Right forelimb (tissue), 1 donor: ENCODE results near the gene PLA1A.

ENCODE experiments used
- DNase-seq: peaks from one replicate; pipeline ENCODE4 v3.0.0-alpha.2; 2018

Gene PLA1A

GRCh38 chr3:119613201-119613600 is 15.5 kb downstream of the PLA1A start:
- DNase-seq, result no peak

- DNase-seq, result no peak
These were observed 16.2 kb downstream of the PLA1A start for GRCh38 chr3:119613872-119614271.

GRCh38 chr3:119616056-119616455 is 18.4 kb downstream of the PLA1A start:
- no peak for DNase-seq

- DNase-seq, result no peak
These were observed 21.4 kb downstream of the PLA1A start for GRCh38 chr3:119619094-119619493.

- no peak for DNase-seq
These were observed 23.2 kb downstream of the PLA1A start for GRCh38 chr3:119620899-119621298.

- DNase-seq, result no peak
These were observed 26.5 kb downstream of the PLA1A start for GRCh38 chr3:119624002-119624720.

- DNase-seq, result no peak
These were observed 27.9 kb downstream of the PLA1A start for GRCh38 chr3:119625451-119626153.

- DNase-seq, result no peak
These were observed 28.5 kb downstream of the PLA1A start for GRCh38 chr3:119626196-119626595.

- no peak for DNase-seq
These were observed 29.8 kb downstream of the PLA1A start for GRCh38 chr3:119627461-119627860.

- no peak for DNase-seq
These were observed 30.7 kb downstream of the PLA1A start for GRCh38 chr3:119628390-119628789.

- no peak for DNase-seq
These were observed 31.2 kb downstream of the PLA1A start for GRCh38 chr3:119628816-119629445.

GRCh38 chr3:119630128-119630879 is 32.6 kb downstream of the PLA1A start:
- DNase-seq, result no peak

GRCh38 chr3:119630880-119631329 is 33.2 kb downstream of the PLA1A start:
- DNase-seq, result no peak

- no peak for DNase-seq
These were observed 33.8 kb downstream of the PLA1A start for GRCh38 chr3:119631516-119631915.

GRCh38 chr3:119632216-119632615 is 34.5 kb downstream of the PLA1A start:
- no peak for DNase-seq

- DNase-seq, result no peak
These were observed 35.1 kb downstream of the PLA1A start for GRCh38 chr3:119632829-119633228.

- no peak for DNase-seq
These were observed 38.0 kb downstream of the PLA1A start for GRCh38 chr3:119635719-119636118.

GRCh38 chr3:119636249-119636648 is 38.6 kb downstream of the PLA1A start:
- DNase-seq, result no peak

GRCh38 chr3:119636891-119637611 is 39.4 kb downstream of the PLA1A start:
- DNase-seq, result no peak

GRCh38 chr3:119637679-119638477 is 40.2 kb downstream of the PLA1A start:
- no peak for DNase-seq

GRCh38 chr3:119639494-119640350 is 42.0 kb downstream of the PLA1A start:
- DNase-seq, result no peak
